ENCODE data around the gene MYG1.

DNA sequence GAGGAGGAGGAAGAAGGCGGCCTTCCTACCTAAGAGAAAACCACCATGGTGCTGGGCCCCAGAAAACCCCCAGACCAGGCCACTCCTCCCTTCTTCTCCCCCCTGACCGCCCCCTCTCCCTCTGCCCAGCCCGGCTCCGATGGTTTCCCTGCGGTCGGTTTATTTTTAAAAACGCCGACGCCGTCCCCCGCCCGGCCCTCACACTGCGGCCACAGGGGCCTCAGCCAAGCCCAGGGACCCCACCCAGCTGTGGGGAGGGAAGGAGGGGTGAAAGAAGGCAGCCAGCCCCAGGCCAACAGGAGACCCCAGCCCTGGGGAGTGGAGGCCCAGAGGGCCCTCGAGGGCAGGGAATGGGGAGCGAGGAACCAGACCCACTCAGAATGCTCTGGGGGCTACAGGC lies 33.2 kb downstream of the MYG1 start:
- no peak for TF ChIP-seq ZNF572 (CRISPR knock-in tag; IDR thresholded peaks at IDR 0.05)
- no peak for TF ChIP-seq CTCF (CRISPR knock-in tag; IDR thresholded peaks at IDR 0.05)
- TF ChIP-seq ESRRA (CRISPR knock-in tag; IDR thresholded peaks at IDR 0.05; ENCODE audit: low read depth) = no peak
- TF ChIP-seq ZBTB7A (CRISPR knock-in tag; IDR thresholded peaks at IDR 0.05) = no peak
- TF ChIP-seq, protein P1, sequence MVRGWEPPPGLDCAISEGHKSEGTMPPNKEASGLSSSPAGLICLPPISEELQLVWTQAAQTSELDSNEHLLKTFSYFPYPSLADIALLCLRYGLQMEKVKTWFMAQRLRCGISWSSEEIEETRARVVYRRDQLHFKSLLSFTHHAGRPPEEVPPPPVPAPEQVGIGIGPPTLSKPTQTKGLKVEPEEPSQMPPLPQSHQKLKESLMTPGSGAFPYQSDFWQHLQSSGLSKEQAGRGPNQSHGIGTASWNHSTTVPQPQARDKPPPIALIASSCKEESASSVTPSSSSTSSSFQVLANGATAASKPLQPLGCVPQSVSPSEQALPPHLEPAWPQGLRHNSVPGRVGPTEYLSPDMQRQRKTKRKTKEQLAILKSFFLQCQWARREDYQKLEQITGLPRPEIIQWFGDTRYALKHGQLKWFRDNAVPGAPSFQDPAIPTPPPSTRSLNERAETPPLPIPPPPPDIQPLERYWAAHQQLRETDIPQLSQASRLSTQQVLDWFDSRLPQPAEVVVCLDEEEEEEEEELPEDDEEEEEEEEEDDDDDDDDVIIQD (CRISPR knock-in tag; IDR thresholded peaks at IDR 0.05; ENCODE audit: low read depth) = no peak
- no peak for TF ChIP-seq TCF7L2 (IDR thresholded peaks at IDR 0.05; ENCODE audit: low read depth, low read length)
- no peak for TF ChIP-seq WIZ (CRISPR knock-in tag; IDR thresholded peaks at IDR 0.05)
- no peak for TF ChIP-seq EZH2 (conservative IDR thresholded peaks at IDR 0.05; ENCODE audit: low read depth, low read length)
- TF ChIP-seq HOXA7 (CRISPR knock-in tag; IDR thresholded peaks at IDR 0.05) = no peak
- no peak for TF ChIP-seq POLR2A (IDR thresholded peaks at IDR 0.05; ENCODE audit: insufficient read depth in 1 of 2, low read depth in 2 of 2, low read length in 2 of 2)
- no peak for TF ChIP-seq DBP (CRISPR knock-in tag; IDR thresholded peaks at IDR 0.05; ENCODE audit: not compliant biosample characterization)

Data from HepG2 (cell line).